GM21367 (cell line): ENCODE data around the gene GRIK5.
"Not testable (repeated sequence)": the region's sequence is repeated elsewhere in the genome, so short reads cannot be mapped to it uniquely, and the experiment has no call there.

Experiments used
- ATAC-seq: cut with Tn5 transposase; IDR thresholded peaks from one replicate; pipeline ENCODE4 v1.9.1; 2021; ENCODE audit not compliant: unreplicated experiment

The GRIK5 gene

DNA sequence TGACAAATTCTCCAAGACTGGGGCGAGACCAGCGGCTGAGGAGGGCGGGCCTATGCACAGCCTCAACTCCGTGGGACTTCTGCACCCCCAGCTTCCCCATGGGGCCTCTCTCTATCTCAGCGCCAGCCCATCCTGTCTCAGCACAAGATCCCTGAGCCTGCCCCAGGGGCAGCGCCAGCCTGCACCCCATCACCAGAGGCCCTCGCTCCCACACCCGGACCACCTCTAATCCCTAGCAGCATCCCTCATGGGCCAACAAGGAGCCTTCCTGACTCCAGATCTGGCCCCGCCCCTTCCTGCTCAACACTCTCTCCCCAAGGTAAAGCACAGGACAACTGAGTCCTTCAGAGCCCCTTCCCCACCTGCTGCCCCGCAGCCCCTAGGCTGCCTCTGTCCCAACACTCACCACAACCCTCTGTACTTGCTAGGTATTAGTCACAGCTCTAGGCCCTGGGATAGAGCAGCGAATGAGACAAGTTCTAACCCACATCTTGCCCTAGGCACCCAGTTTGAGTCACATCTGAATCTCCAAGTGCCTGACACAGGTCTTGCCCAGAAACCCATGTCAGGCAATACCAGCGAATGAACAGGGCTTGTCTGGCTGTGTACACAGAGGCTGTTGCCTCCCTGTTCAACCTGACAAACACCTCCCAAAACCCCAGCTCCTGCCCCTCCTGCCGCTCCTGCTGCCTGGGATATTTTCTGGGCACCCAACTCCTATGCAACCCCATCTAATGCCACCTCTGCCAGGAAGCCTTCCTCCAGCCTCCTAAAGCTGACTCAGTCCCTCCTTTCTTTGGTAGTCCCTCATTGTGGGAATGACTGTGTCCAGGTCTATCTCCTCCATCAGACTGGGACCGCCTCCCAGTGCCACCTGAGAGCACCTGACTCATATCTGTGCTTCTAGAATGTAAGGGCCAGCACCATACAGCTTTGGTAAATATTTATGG lies 18.6 kb downstream of the GRIK5 start:
- ATAC-seq, result no peak

DNA sequence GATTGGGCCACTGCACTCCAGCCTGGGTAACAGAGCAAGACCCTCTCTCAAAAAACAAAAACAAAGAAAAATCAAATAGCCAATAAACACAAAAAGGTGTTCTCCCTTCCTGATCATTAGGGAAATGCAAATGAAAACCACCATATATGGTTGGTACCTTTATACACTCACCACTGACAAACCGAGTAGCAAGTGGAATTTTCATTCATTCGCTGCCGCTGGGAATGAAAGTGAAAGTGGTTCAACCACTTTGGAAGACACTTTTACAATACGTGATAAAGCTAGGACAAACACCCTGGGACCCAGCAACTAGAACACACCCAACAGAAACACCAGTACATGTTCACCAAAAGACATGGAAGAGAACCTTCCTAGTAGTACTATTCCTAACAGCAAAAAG lies 21.0 kb downstream of the GRIK5 start:
- ATAC-seq, result no peak

DNA sequence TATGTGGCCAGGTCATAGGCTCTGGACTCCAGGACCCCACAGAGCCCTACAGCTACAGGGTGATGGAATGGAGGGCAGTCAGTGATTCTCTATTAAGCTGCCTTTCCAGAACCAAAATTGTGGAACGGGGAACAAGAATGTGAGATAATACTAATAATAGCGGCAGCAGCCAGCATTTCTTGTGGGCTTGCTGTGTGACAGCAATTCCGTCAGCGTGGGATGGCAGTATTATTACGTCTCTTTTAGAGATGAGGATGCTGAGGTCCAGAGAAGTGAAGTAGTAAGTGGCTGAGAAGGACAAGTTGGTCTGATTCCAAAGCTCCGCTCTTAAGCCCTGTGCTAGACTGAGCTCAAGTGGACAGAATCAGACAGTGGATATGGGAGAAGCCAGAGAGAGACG lies 24.4 kb downstream of the GRIK5 start:
- ATAC-seq, result no peak

DNA sequence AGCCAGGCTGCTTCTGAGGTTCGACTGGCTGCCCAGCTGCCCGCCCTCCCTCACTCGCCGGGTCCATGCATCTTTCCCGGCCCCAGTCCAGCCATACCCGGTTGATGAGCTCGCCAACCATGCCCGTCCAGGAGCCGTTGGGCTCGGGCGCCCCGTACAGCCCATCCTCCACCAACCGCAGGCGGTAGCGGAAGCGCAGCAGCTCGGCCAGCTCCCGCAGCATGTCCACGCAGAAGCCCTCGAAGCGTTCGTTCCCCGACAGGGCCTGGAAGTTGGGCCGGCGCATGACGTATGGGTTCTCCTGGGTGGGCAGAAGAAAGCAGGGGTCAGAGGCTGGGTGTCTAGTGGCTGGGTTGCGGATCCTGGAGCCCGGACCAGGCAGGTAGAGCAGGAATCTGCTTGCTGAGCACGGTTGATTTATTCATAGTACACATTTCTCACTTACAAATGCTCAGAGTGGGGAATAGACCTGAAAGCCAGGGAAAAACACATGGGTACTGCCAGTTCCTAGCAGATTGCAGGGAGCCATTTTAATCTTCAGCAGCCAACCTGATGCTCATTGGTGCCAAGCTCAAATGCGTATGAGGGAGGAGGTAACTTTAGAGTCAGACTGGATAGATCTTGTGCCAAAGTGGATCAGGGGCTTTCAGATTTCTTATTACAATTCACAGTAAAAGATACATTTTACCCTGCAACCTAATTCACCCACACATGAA lies 27.4 kb downstream of the GRIK5 start:
- no peak for ATAC-seq

DNA sequence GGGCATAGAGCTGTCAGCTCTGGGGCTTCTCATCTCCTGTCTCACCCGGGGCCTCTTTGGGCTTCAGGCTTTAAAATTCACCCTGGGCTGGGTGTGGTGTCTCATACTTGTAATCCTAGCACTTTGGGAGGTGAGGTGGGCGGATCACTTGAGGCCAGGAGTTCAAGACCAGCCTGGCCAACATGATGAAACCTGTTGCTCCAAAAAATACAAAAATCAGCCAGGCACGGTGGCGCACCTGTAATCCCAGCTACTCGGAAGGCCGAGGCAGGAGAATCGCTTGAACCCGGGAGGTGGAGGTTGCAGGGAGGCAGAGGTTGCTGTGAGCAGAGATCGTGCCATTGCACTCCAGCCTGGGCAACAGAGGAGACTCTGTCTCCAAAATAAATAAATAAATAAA lies 29.5 kb downstream of the GRIK5 start:
- not testable (repeated sequence) for ATAC-seq

DNA sequence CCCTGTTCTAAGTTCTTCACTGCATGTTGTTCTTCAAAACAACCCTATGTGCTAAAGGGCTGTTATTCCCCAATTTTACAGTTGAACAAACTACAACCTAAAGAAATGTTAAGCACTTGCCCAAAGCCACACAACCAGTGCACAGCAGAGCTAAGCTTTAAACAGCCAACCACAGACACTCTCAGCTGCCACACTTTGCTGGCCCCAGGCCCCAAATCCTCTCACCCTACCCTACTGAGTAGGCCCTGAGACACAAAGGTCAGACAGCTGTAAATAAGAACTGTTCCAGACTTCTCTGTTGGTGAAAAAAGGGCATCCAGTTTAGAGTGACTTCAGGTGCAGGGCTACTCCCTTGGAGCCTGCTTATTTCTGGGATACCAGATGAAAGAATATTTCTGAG lies 30.0 kb downstream of the GRIK5 start:
- ATAC-seq, result no peak

DNA sequence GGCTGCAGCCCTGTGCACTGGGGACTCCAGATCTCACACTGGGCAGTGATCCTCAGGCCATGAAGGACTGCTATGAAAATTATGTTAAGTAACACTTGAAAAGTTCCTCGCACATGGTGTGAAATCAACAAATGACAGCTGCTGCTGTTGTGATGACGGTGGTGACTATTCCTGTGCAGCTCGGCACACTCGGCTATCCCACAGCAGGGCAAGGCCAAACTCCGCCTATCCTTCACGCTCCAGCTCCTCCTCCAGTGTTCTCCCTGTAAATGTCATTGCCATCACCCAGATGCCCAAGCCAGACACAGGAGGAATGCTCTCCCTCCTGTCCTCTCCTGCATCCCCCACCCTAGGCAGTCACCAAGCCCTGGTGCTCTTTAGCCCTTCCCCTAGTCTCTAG lies 31.3 kb downstream of the GRIK5 start:
- ATAC-seq, result no peak

DNA sequence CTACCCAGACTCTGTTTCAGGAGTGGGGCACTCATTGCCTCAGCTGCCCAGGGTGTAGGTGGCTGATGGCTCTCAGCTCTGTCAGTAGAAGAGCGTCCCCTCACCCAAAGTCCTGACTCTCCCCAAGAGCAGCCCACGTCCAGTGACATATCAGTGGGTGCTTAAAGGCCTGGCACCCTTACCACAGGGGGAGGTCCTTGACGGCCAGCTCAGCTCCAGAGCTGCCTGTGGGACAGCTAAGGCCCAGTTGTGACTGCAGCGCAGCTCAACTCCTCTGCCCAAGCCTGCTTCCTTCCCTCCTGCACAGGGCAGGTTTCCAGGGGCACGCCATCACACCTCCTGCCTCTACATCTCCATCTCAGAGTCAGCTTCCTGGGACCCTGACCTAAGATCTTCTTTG lies 32.4 kb downstream of the GRIK5 start:
- no peak for ATAC-seq

DNA sequence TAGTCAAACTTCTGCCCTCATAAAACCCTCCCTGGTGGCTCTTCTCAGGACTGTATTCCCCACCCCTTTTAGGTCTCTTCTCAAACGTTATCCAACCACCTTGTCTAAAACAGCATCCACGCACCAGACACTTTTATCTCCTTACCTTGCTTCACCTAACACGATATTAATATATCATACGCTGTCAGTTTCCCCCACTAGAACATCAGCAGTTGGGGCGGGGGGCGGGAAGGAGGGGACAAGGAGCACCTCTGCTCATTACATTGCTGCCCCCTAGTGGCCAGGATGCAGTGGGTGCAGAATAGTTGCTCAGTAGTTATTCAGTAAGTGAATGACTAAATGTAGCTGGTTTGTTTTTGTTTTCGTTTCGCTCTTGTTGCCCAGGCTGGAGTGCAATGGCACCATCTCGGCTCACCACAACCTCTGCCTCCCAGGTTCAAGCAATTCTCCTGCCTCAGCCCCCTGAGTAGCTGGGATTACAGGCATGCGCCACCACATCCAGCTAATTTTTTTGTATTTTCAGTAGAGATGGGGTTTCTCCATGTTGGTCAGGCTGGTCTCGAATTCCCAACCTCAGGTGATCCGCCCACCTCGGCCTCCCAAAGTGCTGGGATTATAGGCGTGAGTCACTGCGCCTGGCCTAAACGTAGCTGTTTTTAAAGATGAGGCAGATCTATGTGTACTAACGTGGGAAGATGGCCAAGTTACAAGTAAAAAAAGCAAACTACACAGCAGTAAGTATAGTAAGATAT lies 35.2 kb downstream of the GRIK5 start:
- not testable (repeated sequence) for ATAC-seq

DNA sequence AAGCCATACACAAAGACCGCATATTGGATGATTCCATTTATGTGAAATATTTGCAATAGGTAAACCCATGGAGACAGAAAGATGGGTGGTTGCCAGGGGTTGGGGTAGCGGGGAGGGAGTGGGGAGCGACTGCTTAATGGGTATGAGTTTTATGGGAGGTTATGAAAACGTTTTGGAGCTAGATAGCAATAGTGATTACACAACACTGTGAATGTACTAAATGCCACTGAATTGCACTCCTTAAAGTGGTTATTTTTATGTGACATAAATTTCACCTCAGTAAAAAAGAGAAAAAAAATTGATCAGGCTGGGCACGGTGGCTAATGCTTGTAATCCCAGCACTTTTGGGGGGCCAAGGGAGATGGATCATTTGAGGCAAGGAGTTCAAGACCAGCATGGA lies 36.6 kb downstream of the GRIK5 start:
- ATAC-seq, result no peak

DNA sequence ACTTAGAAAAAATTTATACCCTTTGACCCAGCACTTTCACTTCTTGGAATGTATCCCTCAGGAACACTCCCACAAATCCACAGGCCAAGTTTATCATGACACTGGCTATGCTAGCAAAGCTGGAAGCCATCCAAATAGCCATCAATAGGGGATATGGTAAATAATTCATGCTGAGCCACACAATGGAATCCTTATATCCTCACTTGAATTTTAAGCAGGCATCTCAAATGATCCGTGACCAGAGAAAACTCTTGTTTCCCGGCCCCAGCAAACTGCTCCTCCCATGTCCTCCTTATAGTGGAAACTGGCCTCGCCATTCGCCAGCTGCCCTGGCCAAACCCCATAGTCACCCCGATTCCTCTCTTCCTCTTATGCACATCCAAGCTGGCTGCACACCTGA lies 37.6 kb downstream of the GRIK5 start:
- no peak for ATAC-seq

DNA sequence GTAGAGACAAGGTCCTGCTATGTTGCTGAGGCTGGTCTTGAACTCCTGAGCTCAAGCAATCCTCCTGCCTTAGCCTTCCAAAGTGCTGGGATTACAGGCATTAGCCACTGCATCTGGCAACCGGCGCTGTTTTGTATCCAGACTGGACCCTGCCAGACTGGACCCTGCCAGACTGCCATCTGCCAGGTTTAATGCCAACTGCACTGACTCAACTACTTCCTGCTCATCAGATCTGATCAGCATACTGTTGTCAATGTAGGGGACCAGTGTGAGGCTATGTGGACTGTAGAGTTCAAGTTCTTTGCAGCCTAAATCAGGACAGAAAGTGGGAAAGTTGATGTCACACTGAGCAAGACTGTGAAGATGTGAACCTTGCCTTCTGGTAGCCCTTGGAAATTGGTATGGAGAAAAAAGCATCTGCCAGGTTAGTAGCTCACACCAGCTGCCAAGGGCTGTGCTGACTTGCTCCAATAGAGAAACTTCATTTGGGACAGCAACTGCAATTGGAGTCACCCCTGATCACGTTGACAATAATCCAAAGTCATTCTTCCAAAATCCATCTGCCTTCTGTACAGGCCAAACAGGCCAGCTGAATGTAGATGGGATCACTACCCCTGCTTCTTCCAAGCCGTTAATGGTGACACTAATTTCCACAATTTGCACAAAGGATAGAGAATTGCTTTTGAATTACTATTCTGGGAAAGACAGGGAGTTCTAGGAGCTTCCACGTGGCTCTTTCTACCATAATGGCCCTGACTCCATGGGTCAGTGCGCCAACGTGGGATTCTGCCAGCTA lies 39.2 kb downstream of the GRIK5 start:
- no peak for ATAC-seq

DNA sequence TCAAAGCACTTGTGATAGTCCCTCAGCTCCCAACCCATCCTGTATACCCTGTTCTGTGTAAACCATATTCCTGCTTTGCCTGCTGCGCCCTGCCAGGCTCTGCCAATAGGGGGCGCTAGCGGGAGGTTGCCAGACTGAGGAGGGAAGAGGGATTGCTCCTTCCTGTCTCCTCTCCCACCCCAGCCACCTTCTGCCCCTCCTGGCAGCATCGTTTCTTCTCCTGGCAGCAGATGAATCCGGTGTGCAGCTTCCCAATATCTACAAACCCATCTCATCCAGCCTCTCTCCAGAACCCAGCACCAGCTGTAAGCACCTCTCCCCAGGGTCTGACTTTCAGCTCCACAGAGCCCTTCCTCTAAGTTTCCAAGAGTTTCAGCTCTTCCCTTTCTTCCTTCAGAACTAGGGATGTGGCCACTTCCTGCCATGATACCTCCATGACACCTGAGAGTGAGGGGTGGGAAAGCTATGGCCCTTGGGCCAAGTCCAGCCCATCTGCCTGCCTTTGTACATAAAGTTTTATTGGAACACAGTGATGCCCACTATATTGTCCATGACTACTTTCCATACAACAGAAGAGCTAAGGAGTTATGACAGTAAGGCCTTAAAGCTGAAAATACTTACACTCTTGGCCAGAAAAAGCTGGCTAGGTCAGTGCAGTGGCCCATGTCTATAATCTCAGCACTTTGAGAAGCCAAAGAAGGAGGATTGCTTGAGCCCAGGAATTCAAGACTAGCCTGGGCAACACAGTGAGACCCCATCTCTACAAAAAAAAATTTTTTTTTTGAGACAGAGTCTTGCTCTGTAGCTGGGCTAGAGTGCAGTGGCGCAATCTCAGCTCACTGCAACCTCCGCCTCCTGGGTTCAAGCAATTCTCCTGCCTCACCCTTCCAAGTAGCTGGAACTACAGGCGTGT lies 41.4 kb downstream of the GRIK5 start:
- ATAC-seq, result no peak

DNA sequence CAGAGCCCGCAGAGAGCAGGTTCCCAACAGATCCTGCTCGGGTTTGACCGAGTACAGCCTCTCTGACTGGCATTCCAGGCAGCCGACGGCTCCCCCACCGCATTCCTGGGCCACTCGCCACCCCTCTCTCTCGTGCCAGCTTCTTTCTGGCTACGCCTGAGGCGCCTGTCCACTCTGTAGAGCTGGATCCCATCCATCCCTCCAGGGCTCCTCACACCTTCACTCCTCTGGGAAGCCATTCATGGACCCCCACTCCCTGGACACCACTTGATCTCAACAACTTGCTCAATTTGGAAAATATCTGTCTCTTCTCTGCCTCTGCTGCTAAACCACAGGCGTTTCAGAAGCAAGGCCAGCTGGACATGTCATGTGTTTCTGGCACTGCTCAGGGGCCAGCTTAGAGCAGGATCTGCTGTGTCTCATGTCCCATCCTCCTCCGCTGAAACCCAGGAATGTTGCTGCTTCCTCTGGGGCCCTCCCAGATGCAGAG lies 45.3 kb downstream of the GRIK5 start:
- ATAC-seq, result no peak

DNA sequence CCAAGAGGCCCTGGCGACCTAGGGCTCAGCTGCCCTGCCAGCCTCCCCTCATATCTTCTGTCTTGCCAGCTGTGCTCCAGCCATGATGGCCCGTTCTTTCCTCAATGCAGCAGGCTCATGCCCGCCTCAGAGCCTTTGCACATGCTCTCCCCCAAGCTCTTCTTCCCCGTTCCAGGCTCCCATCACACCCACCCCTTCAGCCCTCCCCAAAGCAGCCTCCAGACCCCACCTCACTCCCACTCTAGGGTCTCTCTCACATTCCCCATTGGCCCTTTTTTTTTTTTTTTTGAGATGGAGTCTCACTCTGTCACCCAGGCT lies 46.1 kb downstream of the GRIK5 start:
- ATAC-seq, result no peak

DNA sequence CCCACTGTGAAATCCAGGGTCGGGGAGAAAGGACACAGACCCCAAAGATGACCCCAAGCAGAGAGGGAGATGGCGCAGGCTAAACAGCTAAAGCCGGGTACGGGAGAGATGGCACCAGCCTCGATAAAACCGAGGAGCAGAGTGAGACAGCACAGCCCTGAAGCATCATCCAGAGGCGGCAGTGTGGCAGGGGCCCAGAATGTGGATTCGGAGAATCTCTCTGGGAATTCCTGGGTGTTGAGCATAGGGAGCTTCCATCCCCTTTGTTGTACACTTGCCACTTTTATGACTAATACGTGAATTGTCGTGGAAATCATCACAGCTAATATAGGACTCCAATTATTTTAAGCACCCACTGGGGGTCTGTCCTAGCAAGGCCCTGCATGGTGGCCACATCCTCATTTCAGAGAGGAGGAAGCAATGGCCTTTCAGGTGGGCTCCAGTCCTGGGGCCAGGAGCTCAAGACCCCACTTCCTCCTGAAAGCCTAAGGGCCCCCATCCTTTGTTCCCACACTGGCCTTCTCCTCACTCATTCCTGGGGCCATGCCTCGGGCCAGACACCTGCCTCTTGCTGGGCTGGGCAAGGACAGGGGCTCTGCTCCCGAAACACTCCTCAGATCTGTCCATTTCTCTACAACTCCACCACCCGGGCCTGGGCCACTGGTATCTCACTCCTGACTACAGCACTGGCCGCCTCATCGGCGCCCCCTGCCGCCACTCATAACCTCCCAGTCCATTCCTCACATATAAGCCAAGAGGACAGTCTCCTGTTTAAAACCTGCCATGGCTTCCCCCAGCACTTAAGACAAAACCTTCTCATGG lies 46.7 kb downstream of the GRIK5 start:
- no peak for ATAC-seq

DNA sequence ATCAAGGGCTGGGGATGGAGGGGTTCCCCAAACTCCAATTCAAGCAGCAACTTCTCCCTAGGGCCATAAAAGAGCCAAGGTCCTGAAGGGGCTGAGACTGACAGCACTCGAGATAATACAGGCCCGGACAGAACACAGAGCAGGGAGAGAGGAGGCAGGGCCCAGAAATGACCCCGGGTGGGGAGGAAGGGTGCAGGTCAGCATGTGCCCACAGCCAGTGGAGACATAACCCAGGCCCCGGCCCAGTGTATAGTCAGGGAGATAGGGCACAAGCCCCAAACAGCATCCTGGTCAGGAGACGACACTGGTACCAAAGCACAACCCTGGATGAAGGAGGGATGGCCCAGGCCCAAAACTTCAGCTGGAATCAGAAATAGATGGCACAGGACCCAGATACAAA lies 47.4 kb downstream of the GRIK5 start:
- ATAC-seq, result no peak

DNA sequence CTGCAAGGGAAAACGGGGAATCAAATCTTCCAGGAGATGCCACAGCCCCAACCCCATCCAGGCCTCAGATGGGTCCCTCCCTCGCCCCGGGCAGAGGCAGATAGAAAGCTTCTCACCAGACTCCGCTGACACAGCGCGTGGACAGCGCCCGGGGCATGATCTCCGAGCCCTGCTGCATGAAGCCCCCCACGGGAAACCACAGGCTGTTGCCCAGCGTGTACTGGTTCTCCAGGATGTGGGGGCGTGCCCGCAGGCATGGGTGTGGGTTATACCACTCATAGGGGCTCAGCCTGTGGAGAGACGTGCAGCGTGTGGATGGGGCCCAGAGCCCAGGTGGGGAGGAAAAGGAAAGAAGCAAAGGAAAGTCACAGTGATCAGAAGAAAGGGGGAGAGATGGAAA lies 48.8 kb downstream of the GRIK5 start:
- no peak for ATAC-seq
